Measurements from ENCODE around the gene OR2AJ1. TPM values are rescaled to one million over a fixed set of nuclear protein-coding genes. Genes with fewer than 3 reads are reported as not detected.

The OR2AJ1 gene
- total RNA-seq, 1 donor from 2014 or later, result not detected

DNA sequence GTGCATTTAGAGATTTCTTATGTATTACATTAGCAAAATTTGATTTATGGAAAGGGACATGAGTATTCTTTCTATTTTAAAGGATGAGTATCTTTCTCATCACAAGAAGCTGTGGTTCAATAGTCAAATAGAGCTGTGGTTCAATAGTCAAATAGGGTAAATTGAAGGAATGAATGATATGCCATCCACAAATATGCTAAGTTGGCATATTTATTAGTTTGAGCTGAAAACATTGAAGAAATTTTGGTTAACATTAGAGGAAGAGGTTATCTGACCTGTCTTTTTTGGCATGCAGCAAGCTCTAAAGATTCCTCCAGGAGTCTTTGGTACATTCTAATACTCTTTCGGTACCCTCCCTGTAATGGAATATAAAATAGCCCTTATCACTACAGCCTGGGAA, 28.7 kb downstream of the OR2AJ1 start:
- intact Hi-C loops (cut with micrococcal nuclease), result no loop called here

DNA sequence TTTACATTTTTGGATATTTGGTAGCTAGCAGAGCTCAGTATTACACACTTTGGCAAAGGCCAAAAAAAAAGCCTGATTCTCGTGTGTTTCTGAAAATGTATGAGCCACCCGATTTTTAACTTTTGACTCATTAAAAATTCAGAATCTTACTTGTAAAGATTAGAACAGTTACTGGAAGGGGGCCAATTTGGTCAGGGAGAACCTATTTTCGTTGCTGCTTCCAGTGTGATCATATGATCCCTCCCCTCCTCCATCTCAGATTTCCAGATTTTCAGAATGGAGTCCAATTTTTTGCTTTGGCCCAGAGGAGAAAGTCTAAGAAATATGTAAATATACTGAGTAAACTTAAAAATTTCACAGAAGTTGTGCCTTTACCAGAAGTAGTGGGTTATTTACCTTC, 37.1 kb downstream of the OR2AJ1 start:
- intact Hi-C loops (cut with micrococcal nuclease), result no loop called here

GRCh38 chr1:247962911-247963588, 38.4 kb downstream of the OR2AJ1 start:
- intact Hi-C loops (cut with micrococcal nuclease), result no loop called here

DNA sequence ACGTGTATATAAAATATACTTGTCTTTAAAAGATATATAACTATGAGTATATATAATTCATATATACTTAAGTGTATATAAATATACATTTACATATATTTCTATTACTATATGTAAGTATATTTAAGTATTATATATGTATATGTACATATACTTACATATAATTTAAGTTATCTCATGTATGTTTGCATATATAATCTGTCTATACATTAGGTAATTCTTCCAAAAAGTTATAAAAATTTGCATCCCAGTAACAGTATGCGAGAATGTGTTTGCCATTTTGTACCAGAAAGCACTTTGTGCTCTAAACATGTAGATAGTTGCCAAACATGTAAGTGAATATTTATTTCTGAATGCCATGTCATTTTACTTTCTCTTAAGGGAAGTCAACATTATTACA, 40.2 kb downstream of the OR2AJ1 start, which contains the start of gene OR2AK2:
TSS of gene OR2AK2 (plus strand) at position 301 of the 400 bp plus-strand sequence. CDS start 144 bp downstream, outside the sequence.
- intact Hi-C loops (cut with micrococcal nuclease), result no loop called here

DNA sequence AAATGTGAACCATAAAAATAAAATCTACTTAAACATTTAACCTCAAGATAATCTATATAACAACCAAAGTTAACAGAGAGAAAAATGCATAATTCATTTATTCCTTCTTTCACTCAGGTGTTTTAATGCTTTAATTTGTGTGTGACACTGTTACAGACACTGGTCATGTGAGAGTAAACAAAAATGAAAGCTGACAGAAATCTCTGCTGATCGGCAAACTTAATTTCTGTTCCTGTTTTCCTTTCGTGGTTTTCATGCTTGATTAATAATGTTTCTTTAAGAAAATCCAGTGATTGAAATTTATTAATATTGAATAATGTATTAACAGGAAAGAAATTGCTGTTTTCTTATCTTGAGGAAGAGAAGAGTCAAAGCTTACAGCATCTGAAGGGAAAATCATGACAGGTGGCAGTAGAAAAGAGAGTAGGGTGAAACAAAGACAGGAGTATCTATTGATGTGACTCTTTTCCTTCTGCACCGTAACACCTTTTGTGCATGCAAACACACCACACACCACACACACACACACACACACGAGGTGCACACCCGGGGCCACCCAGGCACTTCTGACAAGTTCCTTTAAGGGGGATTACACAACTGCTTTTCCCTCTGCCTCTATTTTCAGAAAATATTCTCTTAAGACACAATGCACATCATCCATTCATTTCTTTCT, 42.0 kb downstream of the OR2AJ1 start:
- intact Hi-C loops (cut with micrococcal nuclease), result no loop called here

Other genes starting within 250 kb of the OR2AJ1 start
- not detected in 2 replicates for gene OR13G1, start 245.2 kb upstream of the OR2AJ1 start, total RNA-seq
- gene OR6F1, start 208.2 kb upstream of the OR2AJ1 start, total RNA-seq, result not detected in 2 replicates
- not detected in 2 replicates for gene OR14K1, start 186.3 kb upstream of the OR2AJ1 start, total RNA-seq
- gene OR14A2, start 176.7 kb upstream of the OR2AJ1 start, total RNA-seq, result not detected in 2 replicates
- gene OR1C1, start 164.3 kb upstream of the OR2AJ1 start, total RNA-seq, result not detected in 2 replicates
- not detected in 2 replicates for gene OR14A16, start 100.8 kb upstream of the OR2AJ1 start, total RNA-seq
- not detected in 2 replicates for gene OR11L1, start 83.0 kb upstream of the OR2AJ1 start, total RNA-seq
- gene TRIM58, start 67.7 kb upstream of the OR2AJ1 start, total RNA-seq, result 2.6 and 2.7 TPM in 2 replicates
- gene OR2W3, start 29.3 kb upstream of the OR2AJ1 start, total RNA-seq, result 0.75 and 0.93 TPM in 2 replicates
- not detected in 2 replicates for gene OR2T8, start 4.6 kb upstream of the OR2AJ1 start, total RNA-seq
- 0.30 TPM in 1 of 2 replicates, not detected in the other for gene OR2L8, start 24.0 kb downstream of the OR2AJ1 start, total RNA-seq
- not detected in 2 replicates for gene OR2AK2, start 40.3 kb downstream of the OR2AJ1 start, total RNA-seq
- gene OR2L5, start 88.8 kb downstream of the OR2AJ1 start, total RNA-seq, result not detected in 2 replicates
- 0.05 and 0.11 TPM in 2 replicates for gene OR2L2, start 105.2 kb downstream of the OR2AJ1 start, total RNA-seq
- 0.11 TPM in 1 of 2 replicates, not detected in the other for gene OR2L3, start 121.9 kb downstream of the OR2AJ1 start, total RNA-seq
- not detected in 2 replicates for gene OR2L13, start 170.3 kb downstream of the OR2AJ1 start, total RNA-seq
- gene OR2M5, start 220.3 kb downstream of the OR2AJ1 start, total RNA-seq, result not detected in 2 replicates
- gene OR2M2, start 249.9 kb downstream of the OR2AJ1 start, total RNA-seq, result not detected in 2 replicates

Measured in T-helper 2 cell treated with Interferon-gamma antibody and Interleukin-4, amounts not matched to agents 100 ng/mL and 5 ng/mL, for 36 hours (primary cell).